Midbrain (tissue), 1 donor: Measurements from ENCODE around the gene SNX5.

Experiments
- DNase-seq: peaks from one replicate; lab custom pipeline; 2025; lab: John Stamatoyannopoulos, UW

The SNX5 gene

DNA sequence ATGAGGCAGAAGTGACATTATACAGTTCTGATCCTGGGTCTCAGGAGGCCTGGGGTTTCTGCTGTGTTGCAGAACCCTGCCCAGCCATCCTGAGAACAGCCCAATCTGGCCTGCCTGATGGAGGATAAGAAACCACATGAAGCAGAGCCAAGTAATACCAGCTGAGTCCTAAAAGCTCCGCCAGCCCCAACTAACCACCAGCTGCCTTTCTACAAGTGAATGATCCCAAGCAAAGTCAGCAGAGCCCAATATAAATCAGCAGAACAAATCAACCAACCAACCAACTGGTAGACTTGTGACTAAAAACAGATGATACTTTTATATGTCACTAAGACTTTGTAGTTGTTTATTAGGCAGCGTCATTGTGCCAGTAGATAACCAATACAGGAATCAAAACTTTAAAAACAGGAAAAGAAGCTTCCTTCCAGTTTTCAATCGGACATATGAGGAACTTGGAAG lies 52.1 kb downstream of the SNX5 start:
- no peak for DNase-seq

DNA sequence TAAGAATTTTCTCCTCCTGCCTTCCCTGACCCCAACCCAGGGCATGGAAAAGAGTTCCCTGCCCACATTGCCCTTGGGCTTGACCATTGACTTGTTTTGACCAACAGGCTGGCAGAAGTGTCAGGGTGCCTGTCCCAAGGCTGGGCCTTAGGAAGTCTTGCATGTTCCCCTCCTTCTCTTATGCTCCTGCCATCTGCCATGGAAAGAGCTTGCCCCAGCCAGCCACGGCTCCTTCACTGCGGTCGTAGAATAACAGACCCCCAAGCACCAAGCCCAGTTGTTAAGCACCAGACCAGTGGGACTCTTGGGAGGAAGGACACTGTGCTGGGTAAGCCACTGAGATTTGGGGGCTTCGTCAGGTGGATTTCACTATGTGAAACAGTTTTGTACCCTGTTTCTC lies 53.6 kb downstream of the SNX5 start:
- DNase-seq = no peak

DNA sequence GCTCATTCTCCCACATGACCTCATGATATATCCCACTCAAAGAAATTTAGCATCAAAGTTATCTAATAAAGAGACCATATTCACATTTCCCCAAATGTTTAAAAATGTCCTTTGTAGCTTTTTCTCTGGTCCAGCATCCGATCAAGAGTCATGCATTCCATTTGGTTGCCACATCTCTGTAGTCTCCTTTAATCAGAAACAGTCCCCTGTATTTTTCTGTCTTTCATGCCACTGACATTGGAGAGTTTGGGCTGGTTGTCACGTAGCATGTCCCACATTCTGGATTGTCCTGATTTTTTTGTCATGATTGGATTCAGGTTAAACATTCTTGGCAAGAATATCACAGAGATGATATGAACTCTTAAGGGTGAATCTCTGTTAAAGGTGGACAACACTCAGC lies 55.7 kb downstream of the SNX5 start:
- DNase-seq = no peak

DNA sequence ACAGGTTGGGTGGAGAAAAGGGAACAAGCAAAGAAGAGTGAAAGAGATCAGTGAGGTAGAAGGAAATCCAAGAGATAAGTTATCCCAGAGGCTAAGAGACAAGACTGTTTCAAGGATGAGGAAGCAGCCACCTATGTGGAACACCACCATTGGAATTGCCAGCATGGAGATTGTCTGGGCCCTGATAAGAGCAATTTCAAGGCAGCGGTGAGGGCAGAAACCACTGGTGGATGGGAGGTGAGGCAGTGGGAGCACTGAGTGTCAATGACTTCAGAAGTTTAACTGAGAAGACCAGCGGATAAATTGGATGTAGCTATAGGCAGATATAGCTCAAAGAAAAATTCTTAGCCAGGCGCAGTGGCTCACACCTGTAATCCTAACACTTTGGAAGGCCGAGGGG lies 56.7 kb downstream of the SNX5 start:
- DNase-seq = no peak

DNA sequence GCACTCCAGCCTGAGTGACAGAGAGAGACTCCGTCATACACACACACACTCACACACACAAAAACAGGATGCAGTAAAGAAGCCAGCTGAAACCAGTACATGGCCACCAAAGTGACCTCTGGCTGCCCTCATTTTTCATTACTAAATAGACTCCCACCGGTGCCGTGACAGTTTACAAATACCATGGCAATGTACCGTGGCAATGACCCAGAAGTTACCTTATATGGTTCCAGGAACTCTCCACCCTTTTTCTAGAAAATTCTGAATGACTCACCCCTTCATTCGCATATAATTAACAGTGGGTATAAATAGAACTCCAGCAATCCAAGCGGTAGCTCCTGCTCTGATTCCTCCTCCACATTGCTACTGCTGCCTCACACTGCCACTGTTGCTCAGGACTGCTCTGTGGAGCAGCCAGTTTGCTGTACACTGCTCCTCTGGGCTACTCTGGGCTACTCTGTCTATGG lies 57.7 kb downstream of the SNX5 start:
- no peak for DNase-seq

DNA sequence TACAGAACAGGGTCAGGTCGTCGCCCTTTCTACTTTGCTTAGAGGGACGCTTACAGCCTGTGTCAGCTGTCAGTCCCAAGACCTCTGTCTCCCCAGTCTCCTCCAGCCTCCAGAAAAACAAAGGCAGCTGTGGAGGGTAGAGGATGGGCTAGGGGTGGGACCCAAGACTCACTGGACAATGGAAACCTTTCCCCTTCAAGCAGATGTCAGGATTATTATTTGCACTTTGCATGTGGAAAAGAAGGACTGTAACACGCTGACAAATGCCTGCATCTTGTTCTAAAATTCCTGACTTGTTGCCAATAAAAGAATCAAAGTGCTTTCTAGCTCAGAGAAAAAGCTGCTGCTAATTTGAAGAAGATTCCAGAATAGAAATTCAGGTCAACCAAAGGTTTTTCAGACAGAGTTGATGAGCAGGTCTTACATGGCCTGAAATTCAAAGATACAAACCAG lies 58.7 kb downstream of the SNX5 start:
- no peak for DNase-seq

DNA sequence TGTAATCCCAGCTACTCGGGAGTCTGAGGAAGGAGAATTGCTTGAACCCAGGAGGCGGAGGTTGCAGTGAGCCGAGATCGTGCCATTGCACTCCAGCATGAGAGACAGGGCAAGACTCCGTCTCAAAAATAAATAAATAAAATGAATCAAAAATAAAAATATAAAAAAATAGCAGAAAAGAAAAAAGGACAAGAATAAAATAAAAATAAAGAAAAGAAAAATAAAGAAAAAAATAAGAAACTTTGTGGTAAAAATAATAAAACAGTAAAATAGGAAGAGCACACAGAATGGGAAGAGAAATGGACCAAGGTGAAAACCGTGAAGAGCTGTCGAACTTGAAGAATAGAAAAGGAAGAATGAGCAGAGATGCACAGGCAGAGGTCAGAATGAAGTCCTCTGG lies 63.0 kb downstream of the SNX5 start:
- no peak for DNase-seq

DNA sequence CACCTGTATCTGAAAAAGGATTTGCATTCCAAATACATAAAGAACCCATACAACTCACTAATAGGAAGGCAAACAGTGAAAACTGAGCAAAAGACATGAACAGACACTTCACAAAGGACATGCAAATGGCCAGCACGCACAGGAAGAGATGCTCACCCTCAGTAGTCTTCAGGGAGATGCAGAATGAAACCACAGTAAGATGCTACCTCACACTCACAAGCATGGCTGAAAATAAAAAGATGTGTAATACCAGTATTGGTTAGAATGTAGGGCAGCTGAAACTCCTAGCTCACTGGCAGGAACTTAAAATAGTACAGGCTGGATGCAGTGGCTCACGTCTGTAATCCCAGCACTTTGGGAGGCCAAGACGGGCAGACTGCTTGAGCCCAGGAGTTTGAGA lies 64.6 kb downstream of the SNX5 start:
- no peak for DNase-seq

DNA sequence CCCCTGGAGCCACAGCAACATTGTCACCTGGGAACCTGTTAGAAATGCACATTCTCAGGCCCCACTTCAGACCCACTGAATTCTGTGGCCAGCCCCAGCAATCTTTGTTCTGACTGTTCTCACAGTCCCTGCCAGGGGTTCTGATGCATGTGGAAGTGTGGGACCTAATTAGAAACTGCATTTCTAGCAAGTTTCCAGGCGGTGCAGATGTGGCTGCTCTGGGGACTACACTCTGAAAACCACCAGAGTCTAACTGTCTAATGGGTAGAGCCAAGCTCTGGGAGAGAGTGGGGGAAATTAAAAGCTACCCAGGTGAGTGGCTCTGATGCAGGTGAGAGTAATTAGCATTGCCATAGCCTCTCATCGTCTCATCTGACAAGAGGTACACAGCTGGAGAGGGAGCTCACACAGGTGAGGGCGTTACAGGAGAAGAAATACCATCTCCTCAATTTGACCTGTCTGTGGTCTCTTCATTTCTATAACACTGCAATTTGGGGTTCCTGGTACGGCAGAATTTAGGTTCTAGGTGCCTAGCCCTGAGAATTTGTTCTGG lies 66.0 kb downstream of the SNX5 start:
- DNase-seq = no peak

DNA sequence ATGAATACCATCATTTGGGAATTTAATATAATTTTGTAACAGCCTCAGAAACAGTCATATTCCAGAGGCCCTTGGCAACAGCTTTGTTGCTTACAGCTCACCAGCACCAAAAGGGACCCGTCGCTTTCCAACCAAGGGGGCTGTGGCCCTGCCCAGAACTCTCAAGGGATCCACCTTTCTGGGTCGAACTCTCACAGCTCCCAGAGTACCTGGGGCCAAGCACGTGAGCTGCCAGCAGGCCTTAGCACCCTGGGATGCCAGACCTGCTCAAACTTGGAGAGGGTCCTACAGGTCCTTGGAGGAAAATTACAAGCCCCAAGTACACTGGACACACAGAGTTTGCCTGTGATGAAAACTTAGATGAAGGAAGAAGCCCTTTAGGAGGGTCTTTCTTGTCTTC lies 66.6 kb downstream of the SNX5 start:
- no peak for DNase-seq

DNA sequence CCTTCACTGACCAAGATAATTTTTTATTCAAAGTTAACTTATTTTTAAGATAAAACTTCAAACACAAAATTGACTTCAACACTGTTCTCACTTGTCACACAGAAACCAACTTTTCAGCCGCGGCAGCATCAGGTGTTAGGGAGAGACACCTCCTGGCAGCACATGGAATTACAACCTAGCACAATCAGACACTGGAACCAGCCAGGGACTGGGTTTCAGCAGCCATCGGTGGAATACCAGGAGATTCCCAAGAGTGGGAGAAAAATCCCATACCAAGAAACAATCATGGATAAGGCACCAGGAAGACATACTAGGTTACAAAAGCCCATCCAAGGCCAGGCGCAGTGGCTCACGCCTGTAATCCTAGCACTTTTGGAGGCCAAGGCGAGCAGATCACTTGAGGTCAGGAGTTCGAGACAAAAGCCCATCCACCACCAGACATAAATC lies 70.0 kb downstream of the SNX5 start:
- peak; percentile 76 for DNase-seq

DNA sequence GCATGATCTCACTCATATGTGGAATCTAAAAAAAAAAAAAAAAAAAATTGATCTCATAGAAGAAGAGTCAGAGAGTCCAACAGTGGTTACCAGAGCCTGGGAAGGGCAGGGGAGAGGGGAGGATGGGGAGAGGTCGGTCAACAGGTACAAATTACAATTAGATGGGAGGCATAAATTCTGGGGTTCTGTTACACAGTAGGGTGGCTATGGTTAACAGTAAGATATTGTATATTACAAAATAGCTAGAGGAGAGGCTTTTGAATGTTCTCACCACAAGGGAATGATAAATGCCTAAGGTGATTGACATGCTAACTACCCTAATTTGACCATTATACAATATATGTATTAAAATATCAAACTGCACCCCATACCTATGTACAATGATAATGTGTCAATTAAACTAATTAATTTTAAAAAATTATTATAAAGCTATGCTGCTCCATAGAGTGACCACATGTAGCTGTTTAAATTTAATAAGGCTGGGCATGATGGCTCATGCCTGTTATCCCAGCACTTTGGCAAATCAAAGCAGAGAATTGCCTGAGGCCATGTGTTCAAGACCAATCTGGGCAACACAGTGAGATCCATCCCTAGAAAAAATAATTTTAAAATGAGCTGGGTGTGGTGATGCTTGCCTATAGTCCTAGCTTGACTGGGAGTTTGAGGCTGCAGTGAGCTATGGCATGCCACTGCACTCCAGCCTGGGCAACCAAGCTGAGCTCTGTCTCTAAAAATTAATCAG lies 70.9 kb downstream of the SNX5 start:
- DNase-seq = no peak

DNA sequence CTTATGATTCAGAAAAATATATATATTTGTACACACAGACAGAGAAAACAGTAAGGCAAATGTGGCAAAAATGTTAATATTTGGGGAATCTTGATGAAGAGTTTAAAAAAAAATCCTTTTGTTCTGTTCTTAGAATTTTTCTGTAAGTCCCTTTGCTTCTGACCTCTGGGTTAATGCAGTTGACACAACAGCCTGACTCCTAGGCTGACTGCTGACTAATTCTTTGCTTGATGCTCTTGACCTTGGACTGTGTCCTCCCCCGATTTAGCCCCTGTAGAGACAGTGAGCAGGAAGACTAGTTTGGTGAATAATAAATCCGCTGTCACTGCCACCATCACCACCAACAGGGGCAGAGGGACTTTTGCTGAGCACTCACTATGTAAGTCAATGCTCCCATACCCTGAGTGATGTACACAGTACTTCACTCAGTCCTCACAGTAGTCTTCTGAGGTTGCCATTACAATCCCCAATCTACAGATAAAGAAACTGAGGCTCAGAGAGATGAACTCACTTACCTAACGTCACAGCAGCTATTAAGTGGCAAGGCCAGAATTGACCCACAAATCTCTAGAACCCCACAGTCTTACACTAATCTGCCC lies 71.7 kb downstream of the SNX5 start:
- DNase-seq = no peak

DNA sequence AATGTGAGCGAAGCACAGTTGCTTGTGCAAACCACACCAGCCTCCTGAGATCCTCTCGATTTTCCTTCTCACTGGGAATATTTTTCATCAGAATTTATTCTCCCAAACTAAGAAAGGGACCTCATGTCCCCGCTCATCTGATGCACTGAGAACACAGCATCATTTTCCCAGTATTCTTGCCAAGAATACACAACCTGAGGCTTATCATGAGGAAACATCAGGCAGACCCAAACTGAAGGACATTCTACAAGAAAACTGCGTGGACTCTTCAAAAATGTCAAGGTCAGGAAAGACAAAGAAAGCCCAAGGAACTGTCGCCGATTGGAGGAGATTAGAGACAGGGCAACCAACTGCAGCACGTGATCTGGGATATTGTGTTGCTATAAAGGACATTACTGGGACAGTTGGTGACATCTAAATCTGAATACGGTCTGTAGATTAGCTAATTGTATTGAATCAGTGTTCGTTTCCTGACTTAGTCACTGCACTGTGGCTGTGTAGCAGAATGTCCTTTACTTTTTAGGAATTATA lies 72.3 kb downstream of the SNX5 start:
- DNase-seq = no peak

DNA sequence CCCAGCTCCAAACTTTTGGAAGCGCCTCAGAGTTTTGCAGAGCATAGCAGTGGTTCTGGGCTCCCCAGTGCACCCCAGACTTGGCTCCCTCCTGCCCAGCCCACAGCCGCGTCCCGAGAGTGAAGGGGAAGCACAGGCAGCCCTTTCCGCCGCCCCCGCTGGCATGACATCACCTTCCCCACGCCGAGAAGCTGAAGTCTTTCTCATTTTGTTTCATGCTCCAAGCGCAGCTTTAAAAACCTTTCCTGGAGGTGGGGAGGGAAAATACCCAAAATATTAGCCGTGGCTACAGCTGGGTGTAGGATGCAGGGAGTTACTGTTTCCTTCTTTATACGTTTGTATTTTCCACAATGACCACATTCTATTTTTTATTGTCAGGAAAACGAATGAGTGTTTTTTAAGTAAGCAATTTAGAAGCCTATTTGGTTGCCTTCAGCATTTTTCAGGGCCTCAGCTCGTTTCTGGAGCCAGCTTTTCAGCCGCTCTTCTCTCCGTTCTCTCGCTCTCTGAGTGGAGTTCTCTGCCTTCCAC lies 72.9 kb downstream of the SNX5 start:
- DNase-seq = no peak

DNA sequence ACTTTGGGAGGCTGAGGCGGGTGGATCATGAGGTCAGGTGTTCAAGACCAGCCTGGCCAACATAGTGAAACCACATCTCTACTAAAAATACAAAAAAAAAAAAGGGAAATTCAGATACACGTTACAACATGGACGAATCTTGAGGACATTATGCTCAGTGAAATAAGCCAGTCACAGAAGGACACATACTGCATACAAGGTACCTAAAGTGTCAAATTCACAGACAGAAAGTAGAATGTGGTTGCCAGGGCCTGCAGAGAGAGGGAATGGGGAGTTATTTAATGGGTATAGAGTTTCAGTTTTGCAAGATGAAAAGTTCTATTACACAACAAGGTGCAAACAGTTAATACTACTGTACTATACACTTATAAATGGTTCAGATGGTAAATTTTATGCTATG lies 75.1 kb downstream of the SNX5 start:
- no peak for DNase-seq

DNA sequence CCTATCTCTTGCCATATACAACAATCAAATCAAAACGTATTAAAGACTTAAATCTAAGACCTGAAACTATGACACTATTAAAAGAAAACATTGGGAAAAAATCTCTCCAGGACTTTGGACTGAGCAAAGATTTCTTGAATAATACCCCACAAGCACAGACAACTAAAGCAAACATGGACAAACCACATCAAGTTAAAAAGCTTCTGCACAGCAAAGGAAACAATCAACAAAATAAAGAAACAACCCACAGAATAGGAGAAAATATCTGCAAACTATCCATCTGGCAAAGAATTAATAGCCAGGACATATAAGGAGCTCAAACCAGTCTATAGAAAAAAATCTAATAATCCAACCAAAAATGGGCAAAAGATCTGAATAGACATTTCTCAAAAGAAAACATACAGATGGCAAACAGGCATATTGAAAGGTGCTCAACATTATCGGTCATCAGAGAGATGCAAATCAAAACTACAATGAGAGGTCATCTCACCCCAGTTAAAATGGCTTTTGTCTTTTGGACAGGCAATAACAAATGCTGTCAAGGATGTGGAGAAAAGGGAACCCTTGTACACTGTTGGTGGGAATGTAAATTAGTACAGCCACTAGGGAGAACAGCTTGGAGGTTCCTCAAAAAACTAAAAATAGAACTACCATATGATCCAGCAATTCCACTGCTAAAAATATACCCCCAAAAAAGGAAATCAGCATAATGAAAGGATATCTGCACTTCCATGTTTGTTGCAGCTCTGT lies 76.2 kb downstream of the SNX5 start:
- DNase-seq = no peak
